Measurements from ENCODE around the gene UBASH3B.

The UBASH3B gene

GRCh38 chr11:122709039-122709760 lies 53.7 kb downstream of the UBASH3B start:
- TF ChIP-seq NFRKB (IDR thresholded peaks at IDR 0.05) (no peak), HDGF (IDR thresholded peaks at IDR 0.05; ENCODE audit: borderline replicate concordance) (no peak), CTBP1 (IDR thresholded peaks at IDR 0.05; ENCODE audit: borderline replicate concordance) (no peak), FOXA1 (IDR thresholded peaks at IDR 0.05) (no peak), PKNOX1 (IDR thresholded peaks at IDR 0.05) (no peak), ARNT (IDR thresholded peaks at IDR 0.05) (no peak), LEF1 (IDR thresholded peaks at IDR 0.05; ENCODE audit: borderline replicate concordance) (no peak), ELF4 (IDR thresholded peaks at IDR 0.05) (no peak), FOXM1 (IDR thresholded peaks at IDR 0.05; ENCODE audit: borderline replicate concordance) (no peak)
- no peak for DNase-seq (ENCODE audit: extremely low spot score)
- CTCF ChIA-PET = interaction anchor here (0.6 kb wide), 1 partner anchor 32 kb away, joined by 3 read pairs; no protein-coding TSS in a partner anchor
- POLR2A ChIA-PET = no interaction called here

GRCh38 chr11:122711362-122711761 lies 55.8 kb downstream of the UBASH3B start:
- CTCF ChIA-PET = no interaction called here
- POLR2A ChIA-PET = no interaction called here
- no peak for DNase-seq (ENCODE audit: extremely low spot score)
- TF ChIP-seq SP1 (IDR thresholded peaks at IDR 0.05) = no peak
- no peak for TF ChIP-seq CTBP1 (IDR thresholded peaks at IDR 0.05; ENCODE audit: borderline replicate concordance)
- no peak for TF ChIP-seq FOXK2 (IDR thresholded peaks at IDR 0.05)
- TF ChIP-seq HDGF (IDR thresholded peaks at IDR 0.05; ENCODE audit: borderline replicate concordance) = no peak
- TF ChIP-seq LEF1 (IDR thresholded peaks at IDR 0.05; ENCODE audit: borderline replicate concordance) = no peak
- no peak for TF ChIP-seq L3MBTL2 (conservative IDR thresholded peaks at IDR 0.05)
- TF ChIP-seq SUZ12 (IDR thresholded peaks at IDR 0.05) = no peak
- TF ChIP-seq TARDBP (IDR thresholded peaks at IDR 0.05) = no peak
- no peak for TF ChIP-seq FOXM1 (IDR thresholded peaks at IDR 0.05; ENCODE audit: borderline replicate concordance)
- TF ChIP-seq NFRKB (IDR thresholded peaks at IDR 0.05) = no peak
- no peak for TF ChIP-seq PKNOX1 (IDR thresholded peaks at IDR 0.05)
- TF ChIP-seq ZNF384 (IDR thresholded peaks at IDR 0.05) = no peak
- no peak for TF ChIP-seq BHLHE40 (IDR thresholded peaks at IDR 0.05; ENCODE audit: borderline replicate concordance)

- POLR2A ChIA-PET = interaction anchor here (1.0 kb wide), 1 partner anchor 350 kb away, joined by 5 read pairs; the partner anchor contains the start of gene HSPA8
- no peak for DNase-seq (ENCODE audit: extremely low spot score)
- CTCF ChIA-PET = no interaction called here
- TF ChIP-seq NFRKB (IDR thresholded peaks at IDR 0.05) (no peak), BHLHE40 (IDR thresholded peaks at IDR 0.05; ENCODE audit: borderline replicate concordance) (no peak), FOXA1 (IDR thresholded peaks at IDR 0.05) (no peak), CTBP1 (IDR thresholded peaks at IDR 0.05; ENCODE audit: borderline replicate concordance) (no peak), L3MBTL2 (conservative IDR thresholded peaks at IDR 0.05) (no peak), FOXM1 (IDR thresholded peaks at IDR 0.05; ENCODE audit: borderline replicate concordance) (no peak), ZNF384 (IDR thresholded peaks at IDR 0.05) (no peak), TARDBP (IDR thresholded peaks at IDR 0.05) (no peak), ARNT (IDR thresholded peaks at IDR 0.05) (no peak), ELF4 (IDR thresholded peaks at IDR 0.05) (no peak)
Measured at GRCh38 chr11:122711831-122712381, 56.4 kb downstream of the UBASH3B start.

GRCh38 chr11:122714004-122714403 lies 58.5 kb downstream of the UBASH3B start:
- CTCF ChIA-PET = no interaction called here
- no peak for DNase-seq (ENCODE audit: extremely low spot score)
- TF ChIP-seq FOXA1 (IDR thresholded peaks at IDR 0.05) (no peak), SP1 (IDR thresholded peaks at IDR 0.05) (no peak), ARNT (IDR thresholded peaks at IDR 0.05) (no peak), HDGF (IDR thresholded peaks at IDR 0.05; ENCODE audit: borderline replicate concordance) (no peak), TARDBP (IDR thresholded peaks at IDR 0.05) (no peak), ELF4 (IDR thresholded peaks at IDR 0.05) (no peak), ZNF384 (IDR thresholded peaks at IDR 0.05) (no peak), CTBP1 (IDR thresholded peaks at IDR 0.05; ENCODE audit: borderline replicate concordance) (no peak), L3MBTL2 (conservative IDR thresholded peaks at IDR 0.05) (no peak), PKNOX1 (IDR thresholded peaks at IDR 0.05) (no peak)
- POLR2A ChIA-PET = no interaction called here

- ChIA-PET CTCF (no interaction called here), POLR2A (no interaction called here)
- TF ChIP-seq BHLHE40 (IDR thresholded peaks at IDR 0.05; ENCODE audit: borderline replicate concordance) (no peak), HDGF (IDR thresholded peaks at IDR 0.05; ENCODE audit: borderline replicate concordance) (no peak), CTBP1 (IDR thresholded peaks at IDR 0.05; ENCODE audit: borderline replicate concordance) (no peak), FOXM1 (IDR thresholded peaks at IDR 0.05; ENCODE audit: borderline replicate concordance) (no peak), ELF4 (IDR thresholded peaks at IDR 0.05) (no peak), PKNOX1 (IDR thresholded peaks at IDR 0.05) (no peak), LEF1 (IDR thresholded peaks at IDR 0.05; ENCODE audit: borderline replicate concordance) (no peak), SUZ12 (IDR thresholded peaks at IDR 0.05) (no peak), NFRKB (IDR thresholded peaks at IDR 0.05) (no peak), FOXK2 (IDR thresholded peaks at IDR 0.05) (no peak), TARDBP (IDR thresholded peaks at IDR 0.05) (no peak), SP1 (IDR thresholded peaks at IDR 0.05) (no peak), FOXA1 (IDR thresholded peaks at IDR 0.05) (no peak), ARNT (IDR thresholded peaks at IDR 0.05) (no peak), ZNF384 (IDR thresholded peaks at IDR 0.05) (no peak), L3MBTL2 (conservative IDR thresholded peaks at IDR 0.05) (no peak)
- DNase-seq (ENCODE audit: extremely low spot score) = no peak
Measured at GRCh38 chr11:122714484-122714883, 59.0 kb downstream of the UBASH3B start.

Measured in HEK293T (cell line).